ENCODE results near the gene SPP1.
"Not testable (repeated sequence)": the region's sequence is repeated elsewhere in the genome, so short reads cannot be mapped to it uniquely, and the experiment has no call there.

The SPP1 gene

DNA sequence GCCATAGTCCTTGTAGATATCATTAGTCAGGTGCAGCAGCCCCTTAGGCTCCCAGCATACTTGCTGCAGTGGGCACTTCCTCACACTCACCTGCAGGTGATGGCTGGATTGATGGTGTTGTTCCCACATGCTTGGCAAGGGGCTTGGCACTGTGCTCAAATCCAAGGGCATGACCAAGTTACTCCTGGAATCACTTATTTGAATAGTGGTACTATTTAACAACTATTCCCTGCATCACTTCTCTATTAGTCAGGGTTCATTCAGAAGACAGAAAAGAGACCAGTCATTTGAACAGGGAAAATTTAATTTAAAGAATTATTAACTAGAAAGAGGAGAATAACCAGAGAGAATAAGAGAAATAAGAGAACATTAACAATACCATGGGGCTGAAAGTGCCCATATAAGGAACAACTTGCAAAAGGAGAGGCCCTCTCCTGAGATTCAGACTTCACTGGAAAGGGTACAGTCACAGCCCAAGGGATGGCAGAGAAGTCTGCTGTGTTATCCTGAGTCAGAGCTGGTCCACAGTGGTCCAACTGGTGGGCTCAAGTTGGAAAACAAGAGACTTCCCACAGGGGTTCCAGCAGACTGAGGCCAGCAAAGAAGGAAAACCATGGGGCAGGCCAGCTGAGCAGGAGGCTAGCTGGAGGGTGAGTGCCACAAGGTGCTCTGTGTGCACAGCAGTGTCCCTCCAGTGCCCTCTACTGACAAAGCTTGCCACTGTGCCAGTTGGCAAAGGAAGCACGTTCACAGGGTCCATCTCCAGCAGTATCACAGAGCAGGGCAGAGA is 9.8 kb downstream of the SPP1 start:
- Histone ChIP-seq H3K36me3 (ENCODE audit: control insufficient read depth, insufficient read depth, low read length) (peaks cover 4% of the 10 kb centered on the region; the same call in 1 of the 2 replicates), H3K27me3 (ENCODE audit: control insufficient read depth, insufficient read depth, low read length) (no peaks in the 10 kb centered on the region), H3K4me3 (ENCODE audit: low read length) (no peak overlapping the region), H3K9me3 (ENCODE audit: control insufficient read depth, insufficient read depth, low read length) (no peaks in the 10 kb centered on the region), H3K27ac (ENCODE audit: low read length) (no peak overlapping the region), H3K4me1 (ENCODE audit: control insufficient read depth, insufficient read depth, low read length) (peaks cover 3% of the 10 kb centered on the region; the same call in 1 of the 2 replicates)
- DNase-seq (ENCODE audit: low read depth, low spot score) = no peak
- no CpG with 5 or more reads among the region's 1 CpG for WGBS (ENCODE audit: insufficient coverage, insufficient read length)

DNA sequence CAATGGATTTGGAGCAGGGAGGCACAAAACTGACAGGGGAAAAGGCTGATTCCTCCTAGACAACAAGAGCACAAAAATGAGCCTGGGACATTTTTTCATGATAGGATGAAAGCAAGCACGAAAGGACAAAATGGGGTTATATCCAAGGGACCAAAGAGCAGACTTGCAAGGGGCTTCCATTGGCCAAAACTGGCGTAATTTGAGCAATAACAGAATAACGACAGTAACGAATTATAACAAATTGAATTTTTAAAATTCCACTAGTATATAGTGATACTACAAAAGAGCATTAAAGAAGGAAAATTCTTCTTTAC is 10.3 kb downstream of the SPP1 start:
- no peaks in the 10 kb centered on the region for H3K9me3 ChIP-seq (ENCODE audit: control insufficient read depth, insufficient read depth, low read length)
- no peak overlapping the region for H3K4me3 ChIP-seq (ENCODE audit: low read length)
- H3K27ac ChIP-seq (ENCODE audit: low read length) = no peak overlapping the region
- peaks cover 3% of the 10 kb centered on the region; the same call in 1 of the 2 replicates for H3K4me1 ChIP-seq (ENCODE audit: control insufficient read depth, insufficient read depth, low read length)
- H3K36me3 ChIP-seq (ENCODE audit: control insufficient read depth, insufficient read depth, low read length) = peaks cover 4% of the 10 kb centered on the region; the same call in 1 of the 2 replicates
- DNase-seq (ENCODE audit: low read depth, low spot score) = no peak
- WGBS (ENCODE audit: insufficient coverage, insufficient read length) = no CpG with 5 or more reads among the region's 4 CpGs
- no peaks in the 10 kb centered on the region for H3K27me3 ChIP-seq (ENCODE audit: control insufficient read depth, insufficient read depth, low read length)

DNA sequence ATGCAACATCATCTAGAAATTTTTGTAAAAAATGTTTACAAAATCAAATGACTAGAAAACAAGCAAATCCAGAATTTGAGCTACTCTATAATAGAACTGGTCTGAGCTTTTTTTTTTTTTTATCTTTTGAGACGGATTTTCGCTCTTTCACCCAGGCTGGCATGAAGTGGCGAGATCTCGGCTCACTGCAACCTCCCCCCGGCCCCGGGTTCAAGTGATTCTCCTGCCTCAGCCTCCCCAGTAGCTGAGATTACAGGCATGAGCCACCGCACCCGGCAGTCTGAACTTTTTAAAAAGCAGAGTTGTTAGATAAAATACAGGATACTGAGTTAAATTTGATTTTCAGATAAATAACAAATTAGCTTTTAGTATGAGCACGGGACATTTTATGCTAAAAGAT is 11.0 kb downstream of the SPP1 start:
- Histone ChIP-seq H3K36me3 (ENCODE audit: control insufficient read depth, insufficient read depth, low read length) (peaks cover 1% of the 10 kb centered on the region; the same call in 1 of the 2 replicates), H3K27me3 (ENCODE audit: control insufficient read depth, insufficient read depth, low read length) (no peaks in the 10 kb centered on the region), H3K9me3 (ENCODE audit: control insufficient read depth, insufficient read depth, low read length) (no peaks in the 10 kb centered on the region), H3K27ac (ENCODE audit: low read length) (no peak overlapping the region), H3K4me3 (ENCODE audit: low read length) (no peak overlapping the region), H3K4me1 (ENCODE audit: control insufficient read depth, insufficient read depth, low read length) (peaks cover 3% of the 10 kb centered on the region; the same call in 1 of the 2 replicates)
- DNase-seq (ENCODE audit: low read depth, low spot score) = no peak
- no CpG with 5 or more reads among the region's 9 CpGs for WGBS (ENCODE audit: insufficient coverage, insufficient read length)

DNA sequence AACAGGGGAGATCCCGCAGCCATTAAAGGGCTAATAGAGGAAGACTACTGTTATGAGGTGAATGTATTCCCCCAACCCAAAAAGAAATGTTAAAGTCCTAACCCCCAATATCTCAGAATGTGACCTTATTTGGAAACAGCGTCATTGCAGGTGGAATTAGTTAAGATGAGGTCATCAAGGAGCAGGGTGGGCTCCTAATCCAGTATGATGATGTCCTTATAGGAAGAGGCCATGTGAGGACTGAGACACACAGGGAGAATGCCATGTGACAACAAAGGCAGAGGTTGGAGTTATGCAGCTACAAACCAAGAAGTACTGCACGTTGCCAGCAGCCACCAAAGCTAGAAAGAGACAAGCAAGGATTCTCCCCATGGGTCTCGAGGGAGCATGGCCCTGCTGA is 14.3 kb downstream of the SPP1 start:
- Histone ChIP-seq H3K36me3 (ENCODE audit: control insufficient read depth, insufficient read depth, low read length) (no peaks in the 10 kb centered on the region), H3K4me3 (ENCODE audit: low read length) (no peak overlapping the region), H3K9me3 (ENCODE audit: control insufficient read depth, insufficient read depth, low read length) (no peaks in the 10 kb centered on the region), H3K4me1 (ENCODE audit: control insufficient read depth, insufficient read depth, low read length) (peaks cover 3% of the 10 kb centered on the region; the same call in 1 of the 2 replicates), H3K27me3 (ENCODE audit: control insufficient read depth, insufficient read depth, low read length) (no peaks in the 10 kb centered on the region), H3K27ac (ENCODE audit: low read length) (no peak overlapping the region)
- no peak for DNase-seq (ENCODE audit: low read depth, low spot score)
- no CpG with 5 or more reads among the region's 4 CpGs for whole genome bisulfite sequencing (ENCODE audit: insufficient coverage, insufficient read length)

DNA sequence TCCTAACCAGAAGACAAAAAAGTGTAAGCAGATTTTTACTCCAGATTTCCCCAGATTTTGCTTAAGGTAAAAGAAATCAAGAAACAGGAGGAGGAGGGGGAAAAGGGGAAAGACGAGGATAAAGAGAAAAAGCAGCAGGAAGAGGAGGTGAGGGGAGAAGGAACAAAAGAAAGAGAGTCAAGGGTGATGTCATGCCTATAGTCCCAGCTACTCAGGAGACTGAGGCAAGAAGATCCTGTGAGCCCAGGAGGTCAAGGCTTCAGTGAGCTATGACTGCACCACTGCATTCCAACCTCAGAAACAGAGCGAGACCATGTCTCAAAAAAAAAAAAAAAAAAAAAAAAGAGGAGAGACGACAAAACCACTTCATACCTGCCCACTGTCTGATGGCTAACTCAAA is 19.9 kb downstream of the SPP1 start:
- Histone ChIP-seq H3K9me3 (ENCODE audit: control insufficient read depth, insufficient read depth, low read length) (no peaks in the 10 kb centered on the region), H3K36me3 (ENCODE audit: control insufficient read depth, insufficient read depth, low read length) (no peaks in the 10 kb centered on the region)
- no CpG with 5 or more reads among the region's 3 CpGs for WGBS (ENCODE audit: insufficient coverage, insufficient read length)

DNA sequence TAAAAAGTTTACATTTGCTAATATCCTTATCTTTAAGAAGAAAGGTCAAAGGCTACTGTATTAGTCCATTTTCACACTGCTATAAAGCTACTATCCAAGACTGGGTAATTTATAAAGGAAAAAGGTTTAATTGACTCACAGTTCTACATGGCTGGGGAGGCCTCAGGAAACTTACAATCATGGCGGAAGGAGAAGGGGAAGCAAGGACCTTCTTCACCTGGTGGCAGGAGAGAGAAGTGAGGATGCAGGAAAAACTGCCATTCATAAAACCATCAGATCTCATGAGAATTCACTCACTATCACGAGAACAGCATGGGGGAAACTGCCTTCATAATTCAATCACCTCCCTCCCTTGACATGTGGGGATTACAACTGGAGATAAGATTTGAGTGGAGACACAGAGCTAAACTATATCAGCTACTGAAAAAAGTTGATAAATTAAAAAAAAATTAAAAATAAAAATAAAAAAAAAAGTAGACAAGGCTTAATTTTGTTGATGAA is 23.7 kb downstream of the SPP1 start:
- not testable (repeated sequence) for H3K27me3 ChIP-seq (ENCODE audit: control insufficient read depth, insufficient read depth, low read length); H3K36me3 ChIP-seq (ENCODE audit: control insufficient read depth, insufficient read depth, low read length); H3K4me1 ChIP-seq (ENCODE audit: control insufficient read depth, insufficient read depth, low read length); DNase-seq (ENCODE audit: low read depth, low spot score); H3K4me3 ChIP-seq (ENCODE audit: low read length); H3K9me3 ChIP-seq (ENCODE audit: control insufficient read depth, insufficient read depth, low read length); H3K27ac ChIP-seq (ENCODE audit: low read length)
- no CpG with 5 or more reads among the region's 2 CpGs for WGBS (ENCODE audit: insufficient coverage, insufficient read length)

More for the DNA sequence above, 19.9 kb downstream of the SPP1 start:
- Histone ChIP-seq H3K27me3 (ENCODE audit: control insufficient read depth, insufficient read depth, low read length) (no peaks in the 10 kb centered on the region), H3K4me1 (ENCODE audit: control insufficient read depth, insufficient read depth, low read length) (no peaks in the 10 kb centered on the region), H3K4me3 (ENCODE audit: low read length) (no peak overlapping the region), H3K27ac (ENCODE audit: low read length) (no peak overlapping the region)
- DNase-seq (ENCODE audit: low read depth, low spot score) = no peak

DNA sequence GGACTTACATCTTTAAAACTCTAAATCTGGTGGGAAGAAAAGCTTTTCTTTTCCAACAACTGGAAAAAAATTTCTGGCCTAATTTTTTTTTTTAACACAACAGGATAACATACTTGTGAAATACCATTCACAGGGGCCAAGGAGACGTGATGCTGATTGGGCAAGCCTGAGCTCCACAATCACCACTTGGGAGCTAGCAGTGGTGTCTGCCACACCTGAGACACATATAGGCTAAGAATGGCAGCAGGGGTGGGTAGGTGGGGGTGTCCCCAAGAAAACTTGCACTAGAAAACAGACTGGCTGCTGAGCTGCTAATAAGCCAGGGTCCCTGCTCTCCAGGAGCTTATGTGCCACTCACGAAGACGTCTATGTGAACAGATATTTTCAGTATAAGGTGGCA is 26.4 kb downstream of the SPP1 start:
- Histone ChIP-seq H3K4me1 (ENCODE audit: control insufficient read depth, insufficient read depth, low read length) (peaks cover 1% of the 10 kb centered on the region; the same call in 1 of the 2 replicates), H3K36me3 (ENCODE audit: control insufficient read depth, insufficient read depth, low read length) (no peaks in the 10 kb centered on the region), H3K9me3 (ENCODE audit: control insufficient read depth, insufficient read depth, low read length) (no peaks in the 10 kb centered on the region), H3K27me3 (ENCODE audit: control insufficient read depth, insufficient read depth, low read length) (no peaks in the 10 kb centered on the region), H3K27ac (ENCODE audit: low read length) (no peak overlapping the region), H3K4me3 (ENCODE audit: low read length) (no peak overlapping the region)
- WGBS (ENCODE audit: insufficient coverage, insufficient read length) = no CpG with 5 or more reads among the region's 3 CpGs
- DNase-seq (ENCODE audit: low read depth, low spot score) = no peak

DNA sequence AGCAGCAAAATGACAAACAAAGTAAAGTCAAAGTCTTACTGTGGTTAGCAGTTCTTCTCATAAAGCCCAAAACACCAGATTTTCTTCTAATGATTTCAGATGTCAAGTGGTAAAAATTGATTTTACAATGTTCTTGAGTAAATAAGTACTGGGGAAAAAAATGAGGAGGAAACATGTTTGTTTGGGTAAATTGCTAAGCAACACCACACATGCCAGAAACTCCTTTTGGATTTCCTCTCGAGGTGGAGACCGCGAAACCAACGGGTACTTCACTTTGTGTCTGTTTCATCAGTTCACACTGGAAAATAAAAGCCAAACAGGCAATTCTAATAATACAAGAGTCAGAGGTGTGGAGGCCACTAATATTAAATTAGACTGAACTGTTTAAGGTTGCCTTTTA is 27.3 kb downstream of the SPP1 start:
- Histone ChIP-seq H3K4me3 (ENCODE audit: low read length) (no peak overlapping the region), H3K36me3 (ENCODE audit: control insufficient read depth, insufficient read depth, low read length) (no peaks in the 10 kb centered on the region), H3K27me3 (ENCODE audit: control insufficient read depth, insufficient read depth, low read length) (no peaks in the 10 kb centered on the region), H3K27ac (ENCODE audit: low read length) (no peak overlapping the region), H3K4me1 (ENCODE audit: control insufficient read depth, insufficient read depth, low read length) (peaks cover 1% of the 10 kb centered on the region; the same call in 1 of the 2 replicates), H3K9me3 (ENCODE audit: control insufficient read depth, insufficient read depth, low read length) (no peaks in the 10 kb centered on the region)
- no CpG with 5 or more reads among the region's 4 CpGs for WGBS (ENCODE audit: insufficient coverage, insufficient read length)
- DNase-seq (ENCODE audit: low read depth, low spot score) = no peak

DNA sequence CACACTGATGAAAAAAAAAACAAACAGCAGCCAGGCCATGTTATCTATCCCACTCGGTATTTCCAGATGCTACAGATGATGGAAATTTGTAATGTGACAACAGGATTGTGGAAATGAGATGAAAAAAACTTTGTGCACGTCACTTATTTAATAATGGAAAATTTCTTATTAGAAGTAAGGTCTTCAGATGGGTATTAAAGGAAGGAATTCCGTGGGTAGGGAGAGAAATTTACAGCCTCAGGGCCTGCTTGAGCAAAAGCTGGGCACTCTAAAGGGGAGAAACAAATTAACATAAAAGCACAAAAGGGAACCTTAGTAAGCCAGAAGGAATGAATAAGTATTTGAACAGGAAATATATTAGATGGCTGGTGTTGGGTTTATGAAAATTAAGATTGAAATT is 27.7 kb downstream of the SPP1 start:
- no CpG with 5 or more reads among the region's 3 CpGs for WGBS (ENCODE audit: insufficient coverage, insufficient read length)
- Histone ChIP-seq H3K27ac (ENCODE audit: low read length) (no peak overlapping the region), H3K4me1 (ENCODE audit: control insufficient read depth, insufficient read depth, low read length) (peaks cover 1% of the 10 kb centered on the region; the same call in 1 of the 2 replicates), H3K9me3 (ENCODE audit: control insufficient read depth, insufficient read depth, low read length) (no peaks in the 10 kb centered on the region), H3K4me3 (ENCODE audit: low read length) (no peak overlapping the region), H3K36me3 (ENCODE audit: control insufficient read depth, insufficient read depth, low read length) (no peaks in the 10 kb centered on the region), H3K27me3 (ENCODE audit: control insufficient read depth, insufficient read depth, low read length) (no peaks in the 10 kb centered on the region)
- no peak for DNase-seq (ENCODE audit: low read depth, low spot score)

DNA sequence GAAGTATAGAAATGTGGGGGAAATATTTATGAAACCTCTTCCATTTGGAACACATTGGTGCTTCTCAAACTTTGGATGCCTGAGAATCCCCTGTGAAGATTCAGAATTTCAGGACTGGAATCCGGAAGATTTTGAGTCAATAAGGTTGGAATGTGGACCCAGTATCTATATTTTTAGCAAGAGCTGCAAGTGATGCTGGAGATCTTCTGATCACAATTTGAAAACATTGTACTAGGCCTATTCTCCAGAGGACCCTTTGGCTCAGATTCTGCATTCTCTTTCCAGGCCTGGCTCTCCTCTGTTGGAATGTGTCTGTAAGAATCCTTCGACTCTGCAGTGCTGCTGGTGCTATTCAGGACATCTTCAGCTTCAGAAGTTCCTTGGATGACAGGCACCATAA is 29.6 kb downstream of the SPP1 start:
- Histone ChIP-seq H3K9me3 (ENCODE audit: control insufficient read depth, insufficient read depth, low read length) (no peaks in the 10 kb centered on the region), H3K27me3 (ENCODE audit: control insufficient read depth, insufficient read depth, low read length) (no peaks in the 10 kb centered on the region), H3K4me1 (ENCODE audit: control insufficient read depth, insufficient read depth, low read length) (peaks cover 1% of the 10 kb centered on the region; the same call in 1 of the 2 replicates), H3K27ac (ENCODE audit: low read length) (no peak overlapping the region), H3K4me3 (ENCODE audit: low read length) (no peak overlapping the region), H3K36me3 (ENCODE audit: control insufficient read depth, insufficient read depth, low read length) (no peaks in the 10 kb centered on the region)
- WGBS (ENCODE audit: insufficient coverage, insufficient read length) = no CpG with 5 or more reads among the region's 2 CpGs
- no peak for DNase-seq (ENCODE audit: low read depth, low spot score)

DNA sequence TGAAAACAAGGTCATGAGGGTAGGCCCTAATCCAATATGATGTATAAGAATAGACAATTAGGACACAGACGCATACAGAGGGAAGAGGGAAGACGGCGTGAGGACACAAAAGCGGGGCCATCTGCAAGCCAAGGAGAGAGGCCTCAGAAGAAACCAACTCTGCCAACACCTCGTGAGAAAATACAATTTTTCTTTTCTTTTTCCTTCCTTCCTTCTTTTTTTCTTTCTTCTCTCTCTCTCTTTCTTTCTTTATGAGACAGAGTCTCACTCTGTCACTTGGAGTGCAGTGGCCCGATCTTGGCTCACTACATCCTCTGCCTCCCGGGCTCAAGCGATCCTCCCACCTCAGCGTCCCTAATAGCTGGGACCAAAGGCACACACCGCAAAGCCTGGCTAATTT is 30.4 kb downstream of the SPP1 start:
- Histone ChIP-seq H3K4me3 (ENCODE audit: low read length) (no peak overlapping the region), H3K9me3 (ENCODE audit: control insufficient read depth, insufficient read depth, low read length) (no peaks in the 10 kb centered on the region), H3K27ac (ENCODE audit: low read length) (no peak overlapping the region), H3K36me3 (ENCODE audit: control insufficient read depth, insufficient read depth, low read length) (no peaks in the 10 kb centered on the region), H3K4me1 (ENCODE audit: control insufficient read depth, insufficient read depth, low read length) (peaks cover 1% of the 10 kb centered on the region; the same call in 1 of the 2 replicates), H3K27me3 (ENCODE audit: control insufficient read depth, insufficient read depth, low read length) (no peaks in the 10 kb centered on the region)
- WGBS (ENCODE audit: insufficient coverage, insufficient read length) = no CpG with 5 or more reads among the region's 10 CpGs
- no peak for DNase-seq (ENCODE audit: low read depth, low spot score)
